H9 (cell line): ENCODE results near the gene NTRK2. TPM values are rescaled to one million over a fixed set of nuclear protein-coding genes. Genes with fewer than 3 reads are reported as not detected.

Source experiments
- DNase-seq: peaks from one replicate; pipeline ENCODE4 v3.0.0-alpha.2; 2017
- H2AFZ ChIP-seq: one replicate; pipeline ENCODE4 v1.6.1; 2013; ENCODE audit warnings: mild to moderate bottlenecking, low read length, control low read depth, moderate library complexity
- H2AK5ac ChIP-seq: 2 replicates; pipeline ENCODE4 v1.6.1; 2013; ENCODE audit warnings: low read length, control low read depth, mixed read lengths; ENCODE audit not compliant: insufficient read length
- H2BK120ac ChIP-seq: one replicate; pipeline ENCODE4 v1.6.1; 2013; ENCODE audit warnings: low read depth, mild to moderate bottlenecking, low read length, control low read depth, inconsistent platforms; ENCODE audit not compliant: poor library complexity, severe bottlenecking
- H2BK12ac ChIP-seq: 2 replicates; pipeline ENCODE4 v1.6.1; 2013; ENCODE audit warnings: low read length, control low read depth, mixed read lengths, low read depth; ENCODE audit not compliant: insufficient read length
- H2BK15ac ChIP-seq: 2 replicates; pipeline ENCODE4 v1.6.1; 2013; ENCODE audit warnings: low read depth, low read length, control low read depth
- H2BK20ac ChIP-seq: one replicate; pipeline ENCODE4 v1.6.1; 2013; ENCODE audit warnings: low read depth, mild to moderate bottlenecking, low read length, control low read depth, inconsistent platforms; ENCODE audit not compliant: poor library complexity, severe bottlenecking
- H2BK5ac ChIP-seq: 2 replicates; pipeline ENCODE4 v1.6.1; 2013; ENCODE audit warnings: low read length, control low read depth, mixed read lengths; ENCODE audit not compliant: insufficient read length
- H3K14ac ChIP-seq: 2 replicates; pipeline ENCODE4 v1.6.1; 2013; ENCODE audit warnings: low read length, control low read depth; ENCODE audit not compliant: insufficient read depth
- H3K18ac ChIP-seq: 2 replicates; pipeline ENCODE4 v1.6.1; 2013; ENCODE audit warnings: low read depth, mild to moderate bottlenecking, mixed read lengths, low read length, control low read depth; ENCODE audit not compliant: insufficient read length
- H3K23ac ChIP-seq: 2 replicates; pipeline ENCODE4 v1.6.1; 2013; ENCODE audit warnings: low read length, control low read depth, mixed read lengths, low read depth; ENCODE audit not compliant: insufficient read length
- H3K23me2 ChIP-seq: 2 replicates; pipeline ENCODE4 v1.6.1; 2013; ENCODE audit warnings: low read depth, mild to moderate bottlenecking, mixed read lengths, low read length, control low read depth; ENCODE audit not compliant: insufficient read length, poor library complexity, severe bottlenecking
- H3K27ac ChIP-seq: 2 replicates; pipeline ENCODE4 v1.5.1; 2013; ENCODE audit warnings: low read length, control low read depth, mixed read lengths, low read depth; ENCODE audit not compliant: insufficient read length
- H3K27me3 ChIP-seq: 2 replicates; pipeline ENCODE4 v1.6.1; 2013; ENCODE audit warnings: low read length, control low read depth, inconsistent platforms; ENCODE audit not compliant: insufficient read depth
- H3K4ac ChIP-seq: 2 replicates; pipeline ENCODE4 v1.6.1; 2013; ENCODE audit warnings: low read depth, mild to moderate bottlenecking, control low read depth, inconsistent platforms, low read length, moderate library complexity
- H3K4me1 ChIP-seq: 2 replicates; pipeline ENCODE4 v1.6.1; 2013; ENCODE audit warnings: low read length, control low read depth, inconsistent platforms; ENCODE audit not compliant: insufficient read depth
- H3K4me2 ChIP-seq: 2 replicates; pipeline ENCODE4 v1.6.1; 2013; ENCODE audit warnings: low read length, control low read depth, mixed read lengths; ENCODE audit not compliant: insufficient read length, insufficient read depth
- H3K56ac ChIP-seq: 2 replicates; pipeline ENCODE4 v1.6.1; 2013; ENCODE audit warnings: low read depth, mild to moderate bottlenecking, mixed read lengths, low read length, control low read depth; ENCODE audit not compliant: insufficient read length
- H3K79me1 ChIP-seq: 2 replicates; pipeline ENCODE4 v1.6.1; 2013; ENCODE audit warnings: low read depth, mild to moderate bottlenecking, moderate library complexity, low read length, control low read depth, inconsistent platforms; ENCODE audit not compliant: insufficient read depth, poor library complexity, severe bottlenecking
- H3K79me2 ChIP-seq: 2 replicates; pipeline ENCODE4 v1.6.1; 2013; ENCODE audit warnings: low read length, control low read depth, inconsistent platforms; ENCODE audit not compliant: insufficient read depth
- H3K9ac ChIP-seq: 2 replicates; pipeline ENCODE4 v1.6.1; 2013; ENCODE audit warnings: low read length, control low read depth, mixed read lengths; ENCODE audit not compliant: insufficient read length; ENCODE audit errors: extremely low read depth
- H3K9me3 ChIP-seq: one replicate; pipeline ENCODE4 v1.6.1; 2013; ENCODE audit warnings: low read depth, low read length, inconsistent platforms; ENCODE audit not compliant: control insufficient read depth
- H3T11ph ChIP-seq: one replicate; pipeline ENCODE4 v1.6.1; 2013; ENCODE audit warnings: mild to moderate bottlenecking, low read length, control low read depth, inconsistent platforms
- H4K20me1 ChIP-seq: one replicate; pipeline ENCODE4 v1.6.1; 2013; ENCODE audit not compliant: control insufficient read depth, insufficient read length, insufficient read depth
- H4K5ac ChIP-seq: 2 replicates; pipeline ENCODE4 v1.6.1; 2013; ENCODE audit warnings: low read depth, mild to moderate bottlenecking, mixed read lengths, low read length, control low read depth; ENCODE audit not compliant: insufficient read length
- H4K8ac ChIP-seq: replicated peaks from 2 replicates; pipeline ENCODE4 v1.6.1; 2013; ENCODE audit warnings: low read length, control low read depth, mixed read lengths, low read depth; ENCODE audit not compliant: insufficient read length
- H4K91ac ChIP-seq: 2 replicates; pipeline ENCODE4 v1.6.1; 2013; ENCODE audit warnings: low read depth, mild to moderate bottlenecking, moderate library complexity, mixed read lengths, low read length, control low read depth; ENCODE audit not compliant: insufficient read length
- H3K27ac Mint-ChIP-seq, 3 experiments: 2 replicates in 2 of 3; 3 replicates in 1 of 3; pipeline ENCODE4 v1.8.0; 2020 to 2021; ENCODE audit warnings: mixed read lengths in 3 of 3, mild to moderate bottlenecking in 1 of 3, moderate library complexity in 1 of 3
- H3K27me3 Mint-ChIP-seq: 2 replicates; pipeline ENCODE4 v1.8.0; 2021; ENCODE audit warnings: low read depth, mild to moderate bottlenecking, moderate library complexity, mixed read lengths
- H3K36me3 Mint-ChIP-seq, 3 experiments: 2 replicates in 2 of 3; 3 replicates in 1 of 3; pipeline ENCODE4 v1.8.0; 2020 to 2021; ENCODE audit warnings: low read depth in 3 of 3, mixed read lengths in 3 of 3; ENCODE audit not compliant: insufficient read depth in 1 of 3
- H3K4me1 Mint-ChIP-seq, 2 experiments: 2 replicates each; pipeline ENCODE4 v1.8.0; 2020; ENCODE audit warnings: mixed read lengths in 2 of 2
- H3K4me3 Mint-ChIP-seq, 2 experiments: 2 replicates in 1 of 2; 3 replicates in 1 of 2; pipeline ENCODE4 v1.8.0; 2020 to 2021; ENCODE audit warnings: mild to moderate bottlenecking in 2 of 2, mixed read lengths in 2 of 2, moderate library complexity in 1 of 2
- H3K9me3 Mint-ChIP-seq, 2 experiments: 2 replicates in 1 of 2; 3 replicates in 1 of 2; pipeline ENCODE4 v1.8.0; 2020; ENCODE audit warnings: mild to moderate bottlenecking in 2 of 2, mixed read lengths in 2 of 2, moderate library complexity in 1 of 2
- CTCF ChIP-seq: fragments of 200-600 bp; sonication (generic); conservative IDR thresholded peaks from 3 replicates; pipeline ENCODE4 v1.8.0; 2021; ENCODE audit warnings: antibody characterized with exemption, mild to moderate bottlenecking
- WGBS: extraction: QIAGEN DNeasy Blood & Tissue Kit; methylation state at CpG from one replicate; pipeline ENCODE4 v1.1.7; 2013; ENCODE audit warnings: missing lambda C conversion rate, low lambda C conversion rate, mixed read lengths; ENCODE audit not compliant: insufficient read length; ENCODE audit errors: extremely low coverage; 5-methylcytosine and 5-hydroxymethylcytosine counted together
- total RNA-seq: library from RNA; stranded (reverse); gene quantifications from 2 replicates; pipeline ENCODE4 v1.2.1, GENCODE V29; 2021

NTRK2 gene
- total RNA-seq, 1 experiment from 2014 or later, result 0.02 TPM

DNA sequence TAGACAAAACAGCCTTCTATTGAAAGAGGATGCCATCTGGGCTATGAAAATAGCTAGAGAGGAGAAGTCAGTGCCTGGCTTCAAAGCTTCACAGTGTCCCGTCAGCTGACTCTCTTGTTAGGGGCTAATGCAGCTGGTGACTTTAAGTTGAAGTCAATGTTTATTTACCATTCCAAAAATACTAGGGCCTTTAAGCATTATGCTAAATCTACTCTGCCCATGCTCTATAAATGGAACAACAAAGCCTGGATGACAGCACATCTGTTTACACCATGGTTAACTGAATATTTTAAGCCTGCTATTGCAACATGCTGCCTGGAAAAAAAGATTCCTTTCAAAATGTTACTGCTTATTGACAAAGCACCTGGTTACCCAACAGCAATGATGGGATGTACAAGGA is 309.1 kb downstream of the NTRK2 start:
- Histone ChIP-seq H3K27me3 (no peaks in the 10 kb centered on the region), H3K4me2 (no peak overlapping the region), H4K91ac (no peak overlapping the region), H2BK20ac (no peak overlapping the region), H3K23me2 (no peaks in the 10 kb centered on the region), H3K4ac (no peak overlapping the region), H3T11ph (no peak overlapping the region), H4K8ac (no peak overlapping the region), H4K5ac (no peak overlapping the region), H2BK120ac (no peak overlapping the region), H2BK12ac (no peak overlapping the region), H2BK15ac (no peak overlapping the region), H3K9me3 (no peaks in the 10 kb centered on the region), H3K79me2 (no peaks in the 10 kb centered on the region), H3K23ac (no peak overlapping the region), H2AFZ (no peak overlapping the region), H2BK5ac (no peak overlapping the region), H3K4me1 (no peaks in the 10 kb centered on the region), H3K27ac (no peak overlapping the region), H4K20me1 (no peaks in the 10 kb centered on the region), H3K14ac (no peak overlapping the region), H3K56ac (no peak overlapping the region), H2AK5ac (no peak overlapping the region), H3K79me1 (no peaks in the 10 kb centered on the region), H3K9ac (no peak overlapping the region), H3K18ac (no peak overlapping the region)
- no peak for TF ChIP-seq CTCF
- WGBS, result no CpG with 5 or more reads among the region's 1 CpG
- no peaks in the 10 kb centered on the region for H3K9me3 Mint-ChIP-seq
- no peak overlapping the region for H3K27ac Mint-ChIP-seq
- no peak overlapping the region for H3K4me3 Mint-ChIP-seq
- H3K27me3 Mint-ChIP-seq, result no peaks in the 10 kb centered on the region
- H3K4me1 Mint-ChIP-seq, result no peaks in the 10 kb centered on the region
- no peak for DNase-seq
- no peaks in the 10 kb centered on the region for H3K36me3 Mint-ChIP-seq
